Kidney capillary endothelial cell (primary cell): Measurements from ENCODE around the gene SAMD7.

Experiments used
- DNase-seq: peaks from one replicate; pipeline ENCODE4 v3.0.0-alpha.2; 2018; ENCODE audit warnings: low spot score

Gene SAMD7, protein sequence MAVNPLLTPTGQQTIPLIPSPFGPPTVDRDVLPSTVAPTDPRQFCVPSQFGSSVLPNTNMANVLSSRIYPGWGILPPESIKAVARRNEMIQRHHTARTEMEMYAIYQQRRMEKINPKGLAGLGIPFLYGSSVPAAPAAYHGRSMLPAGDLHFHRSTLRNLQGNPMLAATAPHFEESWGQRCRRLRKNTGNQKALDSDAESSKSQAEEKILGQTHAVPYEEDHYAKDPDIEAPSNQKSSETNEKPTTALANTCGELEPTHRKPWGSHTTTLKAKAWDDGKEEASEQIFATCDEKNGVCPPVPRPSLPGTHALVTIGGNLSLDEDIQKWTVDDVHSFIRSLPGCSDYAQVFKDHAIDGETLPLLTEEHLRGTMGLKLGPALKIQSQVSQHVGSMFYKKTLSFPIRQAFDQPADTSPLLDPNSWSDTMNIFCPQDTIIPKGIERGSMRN

GRCh38 chr3:169911272-169911671 is at the start of gene SAMD7:
TSS of gene SAMD7 (plus strand) at chr3:169911572. CDS start at chr3:169919499, 7,927 bp downstream.
- no peak for DNase-seq

DNA sequence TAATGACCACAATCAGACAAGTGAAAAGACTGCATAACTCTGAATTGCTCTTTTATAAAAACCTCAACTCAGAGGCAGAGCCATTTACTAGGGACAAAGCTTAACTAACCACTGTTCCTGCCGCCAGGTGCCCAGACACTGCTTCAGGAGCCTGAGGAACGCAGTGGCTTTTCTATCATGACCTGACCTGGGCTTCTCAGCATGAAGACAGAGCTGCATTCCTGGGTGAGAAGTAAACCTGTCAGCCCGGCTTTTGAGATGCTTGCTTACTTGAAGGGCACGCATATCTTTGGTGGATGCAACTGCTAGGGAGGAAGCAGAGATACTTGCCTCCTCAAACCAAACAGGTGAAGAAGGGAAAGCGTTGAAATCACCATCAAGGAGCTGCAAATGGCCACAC is 49.5 kb upstream of the SAMD7 start:
- no peak for DNase-seq

DNA sequence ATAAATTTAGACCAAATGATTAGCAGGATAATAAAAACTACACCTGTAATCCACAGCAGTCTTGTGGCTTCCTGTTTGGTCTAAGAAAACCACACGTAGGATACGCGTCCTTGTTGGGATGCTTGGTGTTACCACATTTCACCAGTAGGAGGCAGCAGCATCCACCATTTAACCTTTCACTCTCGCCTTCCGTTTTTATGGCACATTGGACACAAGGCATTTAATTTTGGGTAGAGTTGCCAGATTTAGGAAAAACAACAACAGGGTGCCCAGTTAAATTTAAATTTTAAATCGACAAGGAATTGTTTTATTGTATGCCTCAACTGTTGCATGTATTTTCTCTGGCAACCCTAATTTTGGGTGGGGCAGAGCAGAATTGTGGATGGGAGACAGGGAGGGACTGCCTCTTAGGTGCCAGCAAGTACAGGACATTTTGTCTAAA is 47.9 kb upstream of the SAMD7 start:
- DNase-seq, result peak; percentile 62

DNA sequence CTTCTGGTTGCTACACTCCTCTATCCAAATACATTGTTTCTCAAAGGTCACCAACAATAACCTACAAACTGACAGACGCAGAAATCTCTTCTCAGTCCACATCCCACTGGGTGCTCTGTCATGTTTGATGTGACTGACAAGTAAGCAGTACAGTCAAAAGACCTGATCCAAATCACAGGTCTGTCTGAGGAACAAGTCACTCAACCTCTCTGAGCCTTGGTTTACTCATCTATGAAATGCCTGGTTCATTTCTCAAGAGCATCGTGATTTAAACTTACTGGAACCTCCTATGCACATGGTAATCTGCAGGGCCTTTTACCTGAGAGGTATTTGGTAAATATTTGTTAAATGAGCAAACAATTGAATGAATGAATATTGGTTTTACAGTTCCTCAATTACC is 47.1 kb upstream of the SAMD7 start:
- DNase-seq, result no peak

DNA sequence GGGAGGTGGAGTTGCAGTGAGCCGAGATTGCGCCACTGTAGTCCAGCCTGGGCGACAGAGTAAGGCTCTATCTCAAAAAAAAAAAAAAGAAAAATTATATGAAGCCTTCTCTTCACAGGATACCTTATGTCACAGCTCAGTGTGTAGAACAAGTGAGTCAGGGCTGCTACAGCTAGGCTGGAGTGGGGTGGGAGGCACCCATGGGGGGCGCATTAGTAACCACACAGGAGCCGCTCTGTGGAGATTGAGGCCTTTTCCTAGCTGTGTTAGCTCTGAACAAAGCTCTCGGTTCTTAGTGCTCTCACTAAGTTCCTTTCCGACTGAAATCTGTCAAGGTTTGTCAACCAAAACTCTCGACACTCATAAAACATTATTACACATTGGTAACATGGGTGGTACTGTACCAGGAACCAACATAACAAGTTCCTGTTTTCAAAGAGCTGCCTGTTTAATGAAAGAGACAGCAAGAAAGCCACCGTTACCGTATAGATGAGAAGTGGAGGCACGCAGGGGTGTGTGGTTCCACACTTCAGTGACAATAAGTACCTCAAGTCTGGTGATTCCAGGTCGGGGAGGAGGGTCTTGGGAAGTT is 46.1 kb upstream of the SAMD7 start:
- DNase-seq, result no peak

DNA sequence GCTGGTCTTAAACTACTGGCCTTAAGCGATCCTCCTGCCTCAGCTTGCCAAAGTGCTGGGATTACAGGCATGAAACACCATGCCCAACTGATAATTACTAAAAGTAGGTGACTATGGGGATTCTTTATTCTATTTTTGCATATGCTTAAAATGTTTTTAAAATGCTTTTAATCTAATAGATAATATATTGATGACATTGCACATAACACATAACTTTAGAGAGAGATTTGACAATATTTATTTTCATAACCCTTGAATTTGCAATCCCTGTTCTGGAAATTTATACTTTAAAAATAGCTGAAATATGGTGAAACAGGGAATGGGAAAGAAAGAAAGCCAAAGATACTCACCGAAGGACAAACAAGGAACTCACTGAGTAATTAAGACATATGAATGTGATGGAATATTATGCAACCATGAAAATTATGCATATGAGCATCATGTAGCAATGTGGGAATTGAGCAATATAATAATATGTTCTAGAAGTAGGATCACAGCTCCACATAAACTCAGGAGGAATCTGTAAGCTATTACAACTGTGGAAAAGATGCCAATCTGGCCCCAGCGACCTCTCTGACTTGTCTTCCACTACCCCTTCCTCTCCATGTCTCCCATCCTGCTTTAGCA is 43.7 kb upstream of the SAMD7 start:
- DNase-seq, result no peak

- DNase-seq, result no peak
Observed at GRCh38 chr3:169868369-169868768, 43.0 kb upstream of the SAMD7 start.

DNA sequence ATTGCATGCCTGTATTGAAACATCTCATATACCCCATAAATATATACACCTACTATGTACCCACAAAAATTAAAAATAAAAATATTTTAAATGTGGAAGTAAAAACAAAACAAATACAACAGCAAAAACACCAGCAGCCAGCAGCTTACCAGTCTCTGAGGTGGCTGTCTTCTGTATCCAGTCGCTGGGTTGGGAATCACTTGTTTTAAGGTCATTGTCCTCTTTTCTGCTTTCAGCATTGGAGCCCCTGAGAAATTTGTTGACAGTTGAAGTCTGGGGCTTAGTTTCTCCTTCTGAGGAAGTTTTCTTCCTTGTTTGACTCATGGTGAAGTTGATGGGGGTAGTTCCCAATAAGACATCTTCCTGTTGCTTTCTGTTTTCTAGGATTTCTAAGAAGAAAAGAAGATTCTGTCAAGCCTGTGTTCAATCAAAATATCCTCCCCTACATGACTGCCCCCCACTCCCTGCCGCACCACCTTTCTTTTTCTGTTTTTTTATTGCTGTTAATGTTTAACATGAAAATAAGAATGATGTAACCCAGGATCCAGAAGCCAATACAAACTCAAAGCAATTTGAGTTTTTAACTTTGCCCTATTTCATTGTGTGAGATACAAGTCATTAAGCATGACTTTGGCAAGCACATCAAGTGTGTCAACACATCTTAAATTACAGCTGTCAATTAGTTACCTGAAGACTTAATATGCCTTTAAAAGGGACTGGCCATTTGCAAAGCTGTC is 41.7 kb upstream of the SAMD7 start, which contains the start of gene LRRC31:
TSS of gene LRRC31 (minus strand) at position 452 of the 737 bp plus-strand sequence. CDS start at position 324, 128 bp downstream.
- no peak for DNase-seq

- DNase-seq, result no peak
Observed at GRCh38 chr3:169871129-169871886, 40.1 kb upstream of the SAMD7 start.

GRCh38 chr3:169879013-169879557 is 32.3 kb upstream of the SAMD7 start:
- DNase-seq, result no peak

- no peak for DNase-seq
Observed at GRCh38 chr3:169879845-169880575, 31.4 kb upstream of the SAMD7 start.

- no peak for DNase-seq
Observed at GRCh38 chr3:169880576-169881250, 30.7 kb upstream of the SAMD7 start.

GRCh38 chr3:169886671-169887070 is 24.7 kb upstream of the SAMD7 start:
- DNase-seq, result no peak

DNA sequence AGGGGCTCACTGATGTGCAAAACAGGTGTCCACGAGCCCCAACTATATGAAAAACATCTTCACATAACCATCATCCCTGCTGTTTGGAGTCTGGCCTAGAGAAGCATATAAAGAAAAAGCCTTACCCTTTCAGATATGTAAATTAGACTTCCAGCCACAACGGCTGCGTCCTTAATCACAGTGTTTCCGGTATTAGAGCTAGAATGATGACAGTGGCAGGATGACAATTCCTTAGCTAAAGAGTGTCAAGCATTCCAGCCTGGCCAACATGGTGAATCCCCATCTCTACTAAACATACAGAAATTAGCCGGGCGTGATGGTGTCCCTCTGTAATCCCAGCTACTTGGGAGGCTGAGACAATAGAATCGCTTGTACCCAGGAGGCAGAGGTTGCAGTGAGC is 19.5 kb upstream of the SAMD7 start:
- no peak for DNase-seq

DNA sequence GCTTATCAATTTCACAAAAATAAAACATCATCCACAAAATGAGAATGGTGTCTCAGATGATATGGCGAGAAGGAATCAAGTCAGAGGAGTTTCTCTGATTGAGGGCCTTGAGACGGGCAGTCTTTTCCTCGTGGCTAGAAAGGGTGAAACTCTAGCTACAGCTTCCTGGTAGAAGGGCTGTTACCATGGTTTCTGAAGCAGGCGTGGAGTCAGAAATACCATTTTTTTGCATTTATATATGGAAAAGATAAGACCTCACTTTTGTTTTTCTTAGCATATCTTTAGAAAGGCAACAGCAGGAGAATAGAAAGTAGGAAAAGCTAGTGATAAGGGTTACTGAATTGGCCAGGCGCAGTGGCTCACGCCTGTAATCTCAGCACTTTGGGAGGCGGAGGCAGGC is 17.3 kb upstream of the SAMD7 start:
- no peak for DNase-seq

- DNase-seq, result no peak
Observed at GRCh38 chr3:169895072-169895471, 16.3 kb upstream of the SAMD7 start.

DNA sequence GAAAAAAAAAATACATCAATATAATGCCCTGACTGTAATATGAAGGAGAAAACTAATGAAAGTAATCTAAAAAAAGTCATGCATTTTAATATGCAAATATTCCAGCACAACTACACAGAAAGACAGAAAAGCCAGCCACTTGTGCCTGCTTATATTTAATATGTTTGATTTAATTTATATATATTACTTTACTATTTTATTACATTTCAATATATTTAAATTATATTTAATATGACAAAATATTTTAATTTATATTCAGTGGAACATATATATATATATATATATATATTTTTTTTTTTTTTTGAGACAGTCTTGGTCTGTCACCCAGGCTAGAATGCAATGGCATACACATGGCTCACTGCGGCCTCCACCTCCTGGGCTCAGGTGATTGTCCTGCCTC is 14.1 kb upstream of the SAMD7 start:
- DNase-seq, result no peak

GRCh38 chr3:169901453-169901852 is 9.9 kb upstream of the SAMD7 start:
- DNase-seq, result no peak

GRCh38 chr3:169905404-169905803 is 6.0 kb upstream of the SAMD7 start:
- no peak for DNase-seq

DNA sequence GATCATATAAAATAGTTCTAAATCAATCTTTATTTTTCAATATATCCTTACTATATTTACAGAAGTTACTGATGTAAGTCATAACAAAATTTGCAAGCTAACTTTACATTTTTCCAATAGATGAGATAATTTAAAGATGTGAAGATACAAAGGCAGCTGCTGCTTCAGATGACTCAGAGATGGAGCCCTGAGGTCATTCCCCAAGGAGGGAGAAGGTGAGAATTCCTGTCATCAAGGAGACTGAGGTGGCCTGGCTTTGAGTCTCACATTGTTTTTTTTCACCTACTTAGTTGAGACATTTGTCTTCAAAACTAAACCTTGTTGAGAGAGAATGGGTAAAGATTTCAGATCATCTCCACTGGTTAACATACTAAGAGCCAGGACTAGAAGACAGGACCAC is 3.9 kb upstream of the SAMD7 start:
- no peak for DNase-seq
